T-helper 9 cell (primary cell): ENCODE data around the gene SRGAP1.

ENCODE experiments used
- DNase-seq: peaks from one replicate; pipeline ENCODE4 v3.0.0-alpha.2; 2020
- total RNA-seq, 2 donors: gene quantifications; one replicate each; lab custom pipeline; 2026; lab: John Stamatoyannopoulos, UW

Gene SRGAP1
- 0 to 0.28 reads per million in 2 donors for total RNA-seq

DNA sequence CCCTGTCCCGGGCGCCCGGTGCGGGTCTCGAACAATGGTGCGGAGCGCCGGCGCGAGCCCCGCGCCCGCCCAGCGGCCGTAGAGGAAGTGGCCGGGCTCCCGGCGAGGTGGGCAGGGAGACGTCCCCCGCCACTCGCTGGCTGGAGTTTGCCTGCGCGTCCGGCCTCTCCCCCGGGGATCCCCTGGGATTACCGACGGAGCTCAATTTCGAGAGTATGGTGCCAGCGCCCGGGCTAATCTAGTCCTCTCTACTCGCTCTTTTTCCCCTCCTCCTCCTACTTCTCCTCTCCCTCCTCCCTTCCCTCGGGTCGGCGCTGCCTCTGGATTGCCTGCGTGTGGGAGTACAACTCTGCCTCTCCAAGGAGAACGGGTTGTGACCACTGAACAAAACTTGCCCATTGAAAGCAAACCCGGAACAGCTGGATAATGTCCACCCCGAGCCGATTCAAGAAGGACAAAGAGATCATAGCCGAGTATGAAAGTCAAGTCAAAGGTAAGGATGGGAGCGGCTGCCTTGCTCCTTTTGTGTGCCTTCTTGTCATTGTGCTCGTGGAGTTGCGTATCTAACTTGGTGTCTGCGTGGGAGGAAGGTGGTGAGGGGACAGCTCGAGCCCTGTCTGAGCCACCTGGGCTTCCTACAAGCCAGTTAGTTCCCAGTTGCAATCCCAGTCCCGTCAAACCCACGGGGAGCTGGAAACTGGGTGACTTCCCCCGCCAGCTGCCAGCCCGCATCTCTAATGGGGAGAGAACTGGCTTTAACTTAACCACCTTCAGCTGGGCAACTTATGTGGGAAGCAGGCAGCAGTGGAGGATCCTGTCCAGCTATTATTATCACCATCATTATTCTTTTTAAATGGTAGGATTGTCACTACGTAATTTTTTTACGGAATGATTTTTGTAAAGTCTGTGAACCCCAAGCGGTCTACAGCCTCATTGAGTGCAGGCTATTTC lies at the start of gene SRGAP1:
Gene SRGAP1, plus strand, starts transcription at position 310 of the 951 bp plus-strand sequence. Its CDS starts 117 bp downstream, at position 427.
- DNase-seq = no peak

GRCh38 chr12:63795032-63795687 lies 49.3 kb upstream of the SRGAP1 start:
- no peak for DNase-seq

DNA sequence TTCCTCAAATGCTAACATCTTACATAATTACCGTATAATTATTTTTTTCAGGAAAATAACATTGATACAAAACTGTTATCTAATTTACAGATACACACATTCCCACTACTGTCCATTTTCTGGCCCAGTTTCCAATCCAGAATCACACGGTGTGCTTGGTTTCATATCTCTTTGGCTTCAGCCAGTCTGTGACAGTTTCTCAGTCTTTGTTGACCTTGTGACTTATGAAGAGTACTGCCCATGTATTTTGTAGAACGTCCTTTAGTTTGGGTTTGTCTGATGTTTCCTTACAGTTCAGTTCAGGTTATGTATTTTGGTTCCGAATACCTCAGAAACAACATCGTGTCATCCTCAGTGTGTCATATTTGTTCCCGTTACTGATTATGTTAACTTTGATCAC lies 48.6 kb upstream of the SRGAP1 start:
- no peak for DNase-seq

GRCh38 chr12:63802012-63802608 lies 42.4 kb upstream of the SRGAP1 start:
- DNase-seq = no peak

DNA sequence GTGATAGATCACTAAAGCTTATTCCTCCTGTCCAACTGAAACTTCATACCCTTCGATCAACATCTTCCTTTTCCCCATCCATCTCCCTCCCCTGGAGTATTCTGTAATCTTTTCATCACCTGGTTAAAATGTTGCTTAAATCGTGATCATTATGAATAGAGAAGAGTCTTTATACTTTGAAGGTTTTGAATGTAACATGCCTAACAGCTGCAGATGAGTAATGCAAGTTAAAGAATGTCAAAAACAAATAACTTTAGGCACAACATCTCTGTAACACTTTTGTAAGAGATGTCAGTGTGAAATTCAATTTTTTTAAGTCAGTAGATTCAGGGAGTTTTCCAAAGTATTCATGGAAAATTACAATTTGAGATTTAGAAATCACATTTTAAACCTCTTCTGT lies 39.8 kb upstream of the SRGAP1 start:
- no peak for DNase-seq

GRCh38 chr12:63805704-63806672 lies 38.5 kb upstream of the SRGAP1 start:
- no peak for DNase-seq

DNA sequence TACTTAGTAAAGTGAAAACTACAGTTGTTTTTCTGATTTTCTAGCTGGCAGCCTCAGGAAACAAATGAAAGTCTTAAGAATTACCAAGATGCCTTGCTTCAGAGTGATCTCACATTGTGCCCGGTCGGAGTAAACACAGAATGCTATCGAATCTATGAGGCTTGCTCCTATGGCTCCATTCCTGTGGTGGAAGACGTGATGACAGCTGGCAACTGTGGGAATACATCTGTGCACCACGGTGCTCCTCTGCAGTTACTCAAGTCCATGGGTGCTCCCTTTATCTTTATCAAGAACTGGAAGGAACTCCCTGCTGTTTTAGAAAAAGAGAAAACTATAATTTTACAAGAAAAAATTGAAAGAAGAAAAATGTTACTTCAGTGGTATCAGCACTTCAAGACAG lies 35.9 kb upstream of the SRGAP1 start:
- DNase-seq = no peak

GRCh38 chr12:63809566-63809965 lies 34.9 kb upstream of the SRGAP1 start:
- no peak for DNase-seq

DNA sequence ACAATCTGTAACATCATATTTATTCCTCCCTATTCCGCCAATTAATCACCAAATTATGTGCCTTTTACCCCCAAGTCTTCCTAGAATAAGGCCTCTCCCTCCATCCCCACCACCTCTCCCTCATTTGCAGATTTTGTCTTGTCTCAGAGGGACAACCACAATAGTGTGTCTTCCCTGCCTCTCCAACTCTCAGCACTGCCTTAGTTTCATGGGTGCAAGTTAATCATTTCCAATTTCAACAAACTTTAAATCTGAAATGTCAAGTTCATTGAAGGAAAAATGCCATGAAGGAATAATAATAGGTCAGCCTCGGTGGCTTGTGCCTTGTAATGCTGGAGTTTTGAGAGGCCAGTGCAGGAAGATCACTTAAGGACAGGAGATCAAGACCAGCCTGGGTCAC lies 33.2 kb upstream of the SRGAP1 start:
- DNase-seq = no peak

GRCh38 chr12:63811755-63812154 lies 32.7 kb upstream of the SRGAP1 start:
- DNase-seq = no peak

GRCh38 chr12:63814146-63814772 lies 30.2 kb upstream of the SRGAP1 start:
- no peak for DNase-seq

- no peak for DNase-seq
Observed at GRCh38 chr12:63815482-63815852, 29.0 kb upstream of the SRGAP1 start.

DNA sequence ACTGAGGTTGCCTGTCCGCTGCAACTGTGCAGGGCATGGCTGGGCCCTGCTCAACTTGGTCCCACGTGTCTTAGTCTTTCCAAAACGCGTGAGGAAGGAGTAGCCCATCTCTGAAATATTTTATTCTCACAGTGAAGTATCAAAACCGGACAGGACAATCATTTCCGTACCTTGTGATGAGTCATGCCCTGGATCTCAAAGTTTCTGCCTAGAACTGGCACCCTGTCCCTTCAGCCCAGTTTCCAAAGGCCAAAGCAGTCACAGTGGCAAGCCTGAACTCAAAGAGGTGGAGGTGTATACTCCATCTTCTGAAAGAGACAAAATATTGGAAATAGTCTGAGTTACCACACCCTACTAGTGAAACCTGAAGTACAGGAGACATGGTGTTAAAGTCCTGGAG lies 28.5 kb upstream of the SRGAP1 start:
- no peak for DNase-seq

- DNase-seq = no peak
Observed at GRCh38 chr12:63820427-63820826, 24.1 kb upstream of the SRGAP1 start.

DNA sequence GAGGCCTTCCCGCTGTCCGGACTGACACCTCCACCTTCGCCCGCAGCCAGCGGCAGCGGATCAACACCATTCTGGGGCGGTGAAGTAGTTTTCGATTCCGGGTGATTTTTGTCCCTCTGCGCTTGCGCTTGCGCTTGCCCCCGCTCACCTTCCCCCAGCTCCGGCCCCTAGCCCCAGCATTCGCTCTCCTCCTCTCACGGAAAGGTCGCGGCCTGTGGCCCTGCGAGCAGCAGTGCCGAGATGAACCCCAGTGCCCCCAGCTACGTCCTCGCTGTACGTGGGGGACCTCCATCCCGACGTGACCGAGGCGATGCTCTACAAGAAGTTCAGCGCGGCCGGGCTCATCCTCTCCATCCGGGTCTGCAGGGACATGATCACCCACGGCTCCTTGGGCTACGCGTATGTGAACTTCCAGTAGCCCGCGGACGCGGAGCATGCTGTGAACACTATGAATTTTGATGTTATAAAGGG lies 22.7 kb upstream of the SRGAP1 start:
- DNase-seq = no peak

GRCh38 chr12:63822352-63822751 lies 22.1 kb upstream of the SRGAP1 start:
- DNase-seq = no peak

- no peak for DNase-seq
Observed at GRCh38 chr12:63823040-63823439, 21.5 kb upstream of the SRGAP1 start.

- DNase-seq = no peak
Observed at GRCh38 chr12:63826006-63826585, 18.4 kb upstream of the SRGAP1 start.

DNA sequence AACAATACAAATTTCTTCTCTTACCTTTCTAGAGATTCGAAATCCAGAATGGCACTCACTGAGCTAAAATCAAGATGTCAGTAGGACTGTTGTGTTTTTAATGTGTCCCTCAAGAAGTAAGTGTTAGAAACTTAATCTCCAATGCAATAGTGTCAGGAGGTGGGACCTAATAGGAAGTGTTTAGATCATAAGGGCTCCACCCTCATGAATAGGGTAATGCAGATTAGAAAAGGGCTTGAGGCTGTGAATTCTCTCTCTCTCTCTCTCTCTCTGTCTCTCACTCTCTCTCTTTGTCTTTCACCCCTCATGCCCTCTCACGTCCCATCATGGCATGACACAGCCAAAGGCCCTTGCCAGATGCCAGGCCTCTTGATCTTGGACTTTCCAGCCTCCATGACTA lies 15.6 kb upstream of the SRGAP1 start:
- no peak for DNase-seq

- DNase-seq = no peak
Observed at GRCh38 chr12:63836046-63836445, 8.5 kb upstream of the SRGAP1 start.

- DNase-seq = no peak
Observed at GRCh38 chr12:63836936-63837335, 7.6 kb upstream of the SRGAP1 start.
